ENCODE measurements around the gene TDRD1.
"Not testable (repeated sequence)": the region's sequence is repeated elsewhere in the genome, so short reads cannot be mapped to it uniquely, and the experiment has no call there.

Gene TDRD1

DNA sequence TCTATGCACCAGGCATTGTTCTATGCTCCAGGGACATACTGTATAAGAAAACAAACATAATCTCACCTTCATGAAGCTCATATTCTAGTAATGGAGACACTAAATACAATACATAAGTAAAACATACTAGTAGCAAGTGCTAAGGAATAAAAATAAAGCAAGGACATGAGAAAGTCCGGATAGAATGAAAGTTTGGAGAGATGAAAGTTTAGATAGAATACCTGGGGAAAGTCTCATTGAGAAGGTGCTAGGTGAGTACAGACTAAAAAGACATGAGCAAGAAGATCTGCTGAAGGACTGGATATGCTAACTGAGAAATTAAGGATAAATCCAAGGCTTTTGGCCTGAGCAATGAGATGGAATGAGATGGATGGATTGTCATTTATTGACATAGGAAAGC is 39.1 kb upstream of the TDRD1 start:
- TF ChIP-seq, protein P1, sequence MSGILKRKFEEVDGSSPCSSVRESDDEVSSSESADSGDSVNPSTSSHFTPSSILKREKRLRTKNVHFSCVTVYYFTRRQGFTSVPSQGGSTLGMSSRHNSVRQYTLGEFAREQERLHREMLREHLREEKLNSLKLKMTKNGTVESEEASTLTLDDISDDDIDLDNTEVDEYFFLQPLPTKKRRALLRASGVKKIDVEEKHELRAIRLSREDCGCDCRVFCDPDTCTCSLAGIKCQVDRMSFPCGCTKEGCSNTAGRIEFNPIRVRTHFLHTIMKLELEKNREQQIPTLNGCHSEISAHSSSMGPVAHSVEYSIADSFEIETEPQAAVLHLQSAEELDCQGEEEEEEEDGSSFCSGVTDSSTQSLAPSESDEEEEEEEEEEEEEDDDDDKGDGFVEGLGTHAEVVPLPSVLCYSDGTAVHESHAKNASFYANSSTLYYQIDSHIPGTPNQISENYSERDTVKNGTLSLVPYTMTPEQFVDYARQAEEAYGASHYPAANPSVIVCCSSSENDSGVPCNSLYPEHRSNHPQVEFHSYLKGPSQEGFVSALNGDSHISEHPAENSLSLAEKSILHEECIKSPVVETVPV (CRISPR knock-in tag; IDR thresholded peaks at IDR 0.05) = no peak
- TF ChIP-seq ISL1 (CRISPR knock-in tag; IDR thresholded peaks at IDR 0.05) (no peak), ZNF565 (CRISPR knock-in tag; conservative IDR thresholded peaks at IDR 0.05; ENCODE audit: low read depth) (no peak), CSDC2 (CRISPR knock-in tag; IDR thresholded peaks at IDR 0.05) (no peak), ZNF70 (CRISPR knock-in tag; IDR thresholded peaks at IDR 0.05) (no peak), OSR1 (CRISPR knock-in tag; IDR thresholded peaks at IDR 0.05) (no peak), BACH2 (CRISPR knock-in tag; IDR thresholded peaks at IDR 0.05; ENCODE audit: borderline replicate concordance) (no peak), ZC3H10 (CRISPR knock-in tag; IDR thresholded peaks at IDR 0.05) (no peak), RARB (CRISPR knock-in tag; IDR thresholded peaks at IDR 0.05) (no peak), TCF4 (CRISPR knock-in tag; IDR thresholded peaks at IDR 0.05; ENCODE audit: borderline replicate concordance) (no peak), GLIS3 (CRISPR knock-in tag; IDR thresholded peaks at IDR 0.05) (no peak), TOX (CRISPR knock-in tag; IDR thresholded peaks at IDR 0.05; ENCODE audit: borderline replicate concordance) (no peak), SNAI2 (CRISPR knock-in tag; IDR thresholded peaks at IDR 0.05) (no peak), PPARA (CRISPR knock-in tag; IDR thresholded peaks at IDR 0.05; ENCODE audit: borderline replicate concordance) (no peak)
- TF ChIP-seq, protein P2, sequence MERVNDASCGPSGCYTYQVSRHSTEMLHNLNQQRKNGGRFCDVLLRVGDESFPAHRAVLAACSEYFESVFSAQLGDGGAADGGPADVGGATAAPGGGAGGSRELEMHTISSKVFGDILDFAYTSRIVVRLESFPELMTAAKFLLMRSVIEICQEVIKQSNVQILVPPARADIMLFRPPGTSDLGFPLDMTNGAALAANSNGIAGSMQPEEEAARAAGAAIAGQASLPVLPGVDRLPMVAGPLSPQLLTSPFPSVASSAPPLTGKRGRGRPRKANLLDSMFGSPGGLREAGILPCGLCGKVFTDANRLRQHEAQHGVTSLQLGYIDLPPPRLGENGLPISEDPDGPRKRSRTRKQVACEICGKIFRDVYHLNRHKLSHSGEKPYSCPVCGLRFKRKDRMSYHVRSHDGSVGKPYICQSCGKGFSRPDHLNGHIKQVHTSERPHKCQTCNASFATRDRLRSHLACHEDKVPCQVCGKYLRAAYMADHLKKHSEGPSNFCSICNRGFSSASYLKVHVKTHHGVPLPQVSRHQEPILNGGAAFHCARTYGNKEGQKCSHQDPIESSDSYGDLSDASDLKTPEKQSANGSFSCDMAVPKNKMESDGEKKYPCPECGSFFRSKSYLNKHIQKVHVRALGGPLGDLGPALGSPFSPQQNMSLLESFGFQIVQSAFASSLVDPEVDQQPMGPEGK (CRISPR knock-in tag; IDR thresholded peaks at IDR 0.05; ENCODE audit: borderline replicate concordance) = no peak
- ATAC-seq = no peak

GRCh38 chr10:114140827-114141226 is 38.3 kb upstream of the TDRD1 start:
- not testable (repeated sequence) for ATAC-seq

GRCh38 chr10:114142018-114142417 is 37.1 kb upstream of the TDRD1 start:
- no peak for ATAC-seq
- TF ChIP-seq ISL1 (CRISPR knock-in tag; IDR thresholded peaks at IDR 0.05) = no peak
- TF ChIP-seq, protein P1 (CRISPR knock-in tag; IDR thresholded peaks at IDR 0.05) = no peak
- TF ChIP-seq TCF4 (CRISPR knock-in tag; IDR thresholded peaks at IDR 0.05; ENCODE audit: borderline replicate concordance) = no peak
- no peak for TF ChIP-seq OSR1 (CRISPR knock-in tag; IDR thresholded peaks at IDR 0.05)

GRCh38 chr10:114143160-114143559 is 36.0 kb upstream of the TDRD1 start:
- TF ChIP-seq RARB (CRISPR knock-in tag; IDR thresholded peaks at IDR 0.05) (no peak), PPARA (CRISPR knock-in tag; IDR thresholded peaks at IDR 0.05; ENCODE audit: borderline replicate concordance) (no peak), GLIS3 (CRISPR knock-in tag; IDR thresholded peaks at IDR 0.05) (no peak), ZNF70 (CRISPR knock-in tag; IDR thresholded peaks at IDR 0.05) (no peak), SNAI2 (CRISPR knock-in tag; IDR thresholded peaks at IDR 0.05) (no peak), BACH2 (CRISPR knock-in tag; IDR thresholded peaks at IDR 0.05; ENCODE audit: borderline replicate concordance) (no peak), TCF4 (CRISPR knock-in tag; IDR thresholded peaks at IDR 0.05; ENCODE audit: borderline replicate concordance) (no peak)
- TF ChIP-seq, protein P2 (CRISPR knock-in tag; IDR thresholded peaks at IDR 0.05; ENCODE audit: borderline replicate concordance) = no peak
- TF ChIP-seq, protein P1 (CRISPR knock-in tag; IDR thresholded peaks at IDR 0.05) = no peak
- TF ChIP-seq, protein P3, sequence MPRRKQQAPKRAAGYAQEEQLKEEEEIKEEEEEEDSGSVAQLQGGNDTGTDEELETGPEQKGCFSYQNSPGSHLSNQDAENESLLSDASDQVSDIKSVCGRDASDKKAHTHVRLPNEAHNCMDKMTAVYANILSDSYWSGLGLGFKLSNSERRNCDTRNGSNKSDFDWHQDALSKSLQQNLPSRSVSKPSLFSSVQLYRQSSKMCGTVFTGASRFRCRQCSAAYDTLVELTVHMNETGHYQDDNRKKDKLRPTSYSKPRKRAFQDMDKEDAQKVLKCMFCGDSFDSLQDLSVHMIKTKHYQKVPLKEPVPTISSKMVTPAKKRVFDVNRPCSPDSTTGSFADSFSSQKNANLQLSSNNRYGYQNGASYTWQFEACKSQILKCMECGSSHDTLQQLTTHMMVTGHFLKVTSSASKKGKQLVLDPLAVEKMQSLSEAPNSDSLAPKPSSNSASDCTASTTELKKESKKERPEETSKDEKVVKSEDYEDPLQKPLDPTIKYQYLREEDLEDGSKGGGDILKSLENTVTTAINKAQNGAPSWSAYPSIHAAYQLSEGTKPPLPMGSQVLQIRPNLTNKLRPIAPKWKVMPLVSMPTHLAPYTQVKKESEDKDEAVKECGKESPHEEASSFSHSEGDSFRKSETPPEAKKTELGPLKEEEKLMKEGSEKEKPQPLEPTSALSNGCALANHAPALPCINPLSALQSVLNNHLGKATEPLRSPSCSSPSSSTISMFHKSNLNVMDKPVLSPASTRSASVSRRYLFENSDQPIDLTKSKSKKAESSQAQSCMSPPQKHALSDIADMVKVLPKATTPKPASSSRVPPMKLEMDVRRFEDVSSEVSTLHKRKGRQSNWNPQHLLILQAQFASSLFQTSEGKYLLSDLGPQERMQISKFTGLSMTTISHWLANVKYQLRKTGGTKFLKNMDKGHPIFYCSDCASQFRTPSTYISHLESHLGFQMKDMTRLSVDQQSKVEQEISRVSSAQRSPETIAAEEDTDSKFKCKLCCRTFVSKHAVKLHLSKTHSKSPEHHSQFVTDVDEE (CRISPR knock-in tag; IDR thresholded peaks at IDR 0.05) = no peak
- no peak for ATAC-seq

DNA sequence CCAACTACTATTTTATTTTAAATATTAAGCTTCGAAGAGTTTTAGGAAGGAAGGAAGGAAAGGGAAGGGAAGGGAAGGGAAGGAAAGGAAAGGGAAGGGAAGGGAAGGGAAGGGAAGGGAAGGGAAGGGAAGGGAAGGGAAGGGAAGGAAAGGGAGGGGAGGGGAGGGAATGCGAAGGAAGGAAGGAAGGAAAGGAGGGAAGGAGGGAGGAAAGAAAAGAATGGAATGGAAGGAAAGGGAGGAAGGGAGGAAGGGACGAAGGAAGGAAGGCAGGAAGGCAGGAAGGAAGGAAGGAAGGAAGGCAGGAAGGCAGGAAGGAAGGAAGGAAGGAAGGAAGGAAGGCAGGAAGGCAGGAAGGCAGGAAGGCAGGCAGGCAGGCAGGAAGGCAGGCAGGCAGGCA is 29.7 kb upstream of the TDRD1 start:
- ATAC-seq = not testable (repeated sequence)

Measured in SK-N-SH treated with all-trans-retinoic acid at 6 μM for 48 hours (cell line).